ENCODE data around the gene SSTR3. TPM values are rescaled to one million over a fixed set of nuclear protein-coding genes. Genes with fewer than 3 reads are reported as not detected.

Gene SSTR3
- polyA plus RNA-seq, 4 donors, result 0.83 to 1.1 (median 0.88) TPM

GRCh38 chr22:37198258-37199102 is 13.8 kb downstream of the SSTR3 start:
- peak in 1 of 4 donors; percentile 74 for DNase-seq (ENCODE audit: low read depth in 4 of 4, low spot score in 2 of 4)

GRCh38 chr22:37197451-37198257 is 14.6 kb downstream of the SSTR3 start:
- DNase-seq (ENCODE audit: low read depth in 4 of 4, low spot score in 2 of 4), result no peak

- DNase-seq (ENCODE audit: low read depth in 4 of 4, low spot score in 2 of 4), result no peak
Observed at GRCh38 chr22:37196539-37197450, 15.5 kb downstream of the SSTR3 start.

- DNase-seq (ENCODE audit: low read depth in 4 of 4, low spot score in 2 of 4), result no peak
Observed at GRCh38 chr22:37195921-37196320, 16.4 kb downstream of the SSTR3 start.

- DNase-seq (ENCODE audit: low read depth in 4 of 4, low spot score in 2 of 4), result no peak
Observed at GRCh38 chr22:37194750-37195149, 17.5 kb downstream of the SSTR3 start.

- DNase-seq (ENCODE audit: low read depth in 4 of 4, low spot score in 2 of 4), result peak in 1 of 4 donors; percentile 47
Observed at GRCh38 chr22:37193629-37194191, 18.6 kb downstream of the SSTR3 start.

GRCh38 chr22:37192741-37193140 is 19.5 kb downstream of the SSTR3 start:
- DNase-seq (ENCODE audit: low read depth in 4 of 4, low spot score in 2 of 4), result no peak

- DNase-seq (ENCODE audit: low read depth in 4 of 4, low spot score in 2 of 4), result no peak
Observed at GRCh38 chr22:37192204-37192603, 20.1 kb downstream of the SSTR3 start.

GRCh38 chr22:37190262-37190780 is 22.0 kb downstream of the SSTR3 start:
- no peak for DNase-seq (ENCODE audit: low read depth in 4 of 4, low spot score in 2 of 4)

GRCh38 chr22:37188901-37189466 is 23.3 kb downstream of the SSTR3 start:
- DNase-seq (ENCODE audit: low read depth in 4 of 4, low spot score in 2 of 4), result no peak

GRCh38 chr22:37187891-37188761 is 24.2 kb downstream of the SSTR3 start, which contains the start of gene C1QTNF6:
Gene C1QTNF6 (minus strand): TSS chr22:37188247. CDS start chr22:37188213, 34 bp downstream.
- peak in 3 of 4 donors; percentile 79 to 83 (median 82) for DNase-seq (ENCODE audit: low read depth in 4 of 4, low spot score in 2 of 4)

- no peak for DNase-seq (ENCODE audit: low read depth in 4 of 4, low spot score in 2 of 4)
Observed at GRCh38 chr22:37187552-37187890, 24.8 kb downstream of the SSTR3 start.

- DNase-seq (ENCODE audit: low read depth in 4 of 4, low spot score in 2 of 4), result no peak
Observed at GRCh38 chr22:37186997-37187522, 25.2 kb downstream of the SSTR3 start.

GRCh38 chr22:37186228-37186996 is 25.9 kb downstream of the SSTR3 start:
- DNase-seq (ENCODE audit: low read depth in 4 of 4, low spot score in 2 of 4), result peak in 1 of 4 donors; percentile 53

- DNase-seq (ENCODE audit: low read depth in 4 of 4, low spot score in 2 of 4), result no peak
Observed at GRCh38 chr22:37185646-37186227, 26.5 kb downstream of the SSTR3 start.

GRCh38 chr22:37184816-37185541 is 27.3 kb downstream of the SSTR3 start:
- no peak for DNase-seq (ENCODE audit: low read depth in 4 of 4, low spot score in 2 of 4)

- no peak for DNase-seq (ENCODE audit: low read depth in 4 of 4, low spot score in 2 of 4)
Observed at GRCh38 chr22:37184380-37184755, 27.9 kb downstream of the SSTR3 start.

Data from left renal cortex interstitium (tissue), 4 donors.